CD14-positive monocyte (primary cell): ENCODE data around the gene KIRREL1. TPM values are rescaled to one million over a fixed set of nuclear protein-coding genes. Genes with fewer than 3 reads are reported as not detected.
A peak's percentile ranks its signal among the peaks of the same experiment; 100 is the strongest.

Experiments used
- DNase-seq, 3 donors: peaks; one replicate each; pipeline ENCODE4 v3.0.0-alpha.2; 2011 to 2022
- H2AFZ ChIP-seq: 2 replicates; pipeline ENCODE4 v1.6.0; 2012; ENCODE audit warnings: mild to moderate bottlenecking, low read depth, low read length, inconsistent platforms; ENCODE audit not compliant: insufficient read depth, poor library complexity, severe bottlenecking
- H3K27ac ChIP-seq, 2 donors: 1 replicate in 1 of 2; 2 replicates in 1 of 2; pipeline ENCODE4 v1.5.1; 2012 to 2013; ENCODE audit warnings: low read length in 2 of 2, control low read depth in 1 of 2, inconsistent platforms in 1 of 2, low read depth in 1 of 2, mild to moderate bottlenecking in 1 of 2
- H3K27me3 ChIP-seq, 2 donors: one replicate each; pipeline versions ENCODE4 v1.6.0 to v1.6.1; 2011 to 2013; ENCODE audit warnings: low read length in 2 of 2; ENCODE audit not compliant: control insufficient read depth in 2 of 2, insufficient read depth in 2 of 2
- H3K36me3 ChIP-seq, 2 donors: replicated peaks in 1 of 2; 1 replicate in 1 of 2; 2 replicates in 1 of 2; pipeline versions ENCODE4 v1.5.1 to v1.6.1; 2012 to 2013; ENCODE audit warnings: low read length in 2 of 2, control low read depth in 1 of 2, inconsistent platforms in 1 of 2, mild to moderate bottlenecking in 1 of 2; ENCODE audit not compliant: insufficient read depth in 2 of 2, control insufficient read depth in 1 of 2
- H3K4me1 ChIP-seq, 2 donors: 1 replicate in 1 of 2; 2 replicates in 1 of 2; pipeline versions ENCODE4 v1.5.1 to v1.6.1; 2012 to 2013; ENCODE audit warnings: low read length in 2 of 2, control low read depth in 1 of 2, inconsistent platforms in 1 of 2, mild to moderate bottlenecking in 1 of 2, moderate library complexity in 1 of 2; ENCODE audit not compliant: insufficient read depth in 2 of 2, control insufficient read depth in 1 of 2
- H3K4me2 ChIP-seq: replicated peaks from 2 replicates; pipeline ENCODE3; 2012; ENCODE audit warnings: low read length, moderate library complexity, mild to moderate bottlenecking; ENCODE audit not compliant: poor library complexity, severe bottlenecking; ENCODE audit errors: extremely low read depth
- H3K4me3 ChIP-seq, 3 experiments: fragments of 200-600 bp in 1 of 3; sonication (generic) in 1 of 3; replicated peaks in 1 of 3; 1 replicate in 2 of 3; 2 replicates in 1 of 3; pipeline ENCODE4 v1.5.1; 2011 to 2013; ENCODE audit warnings: low read length in 3 of 3, mild to moderate bottlenecking in 3 of 3, control low read depth in 2 of 3, low read depth in 2 of 3, inconsistent platforms in 1 of 3, moderate library complexity in 1 of 3
- H3K79me2 ChIP-seq: 2 replicates; pipeline ENCODE4 v1.6.0; 2012; ENCODE audit warnings: mild to moderate bottlenecking, control low read depth, inconsistent platforms, low read length, moderate library complexity; ENCODE audit not compliant: insufficient read depth
- H3K9ac ChIP-seq: 2 replicates; pipeline ENCODE4 v1.6.0; 2017; ENCODE audit warnings: low read length, mild to moderate bottlenecking; ENCODE audit not compliant: insufficient read depth, poor library complexity, severe bottlenecking
- H3K9me3 ChIP-seq, 2 donors: replicated peaks in 1 of 2; 1 replicate in 1 of 2; 2 replicates in 1 of 2; pipeline versions ENCODE4 v1.5.1 to v1.6.1; 2012 to 2013; ENCODE audit warnings: low read length in 2 of 2, control low read depth in 1 of 2; ENCODE audit not compliant: control insufficient read depth in 1 of 2, insufficient read depth in 1 of 2
- H4K20me1 ChIP-seq: 2 replicates; pipeline ENCODE4 v1.6.0; 2012; ENCODE audit warnings: mild to moderate bottlenecking, low read length, control low read depth, moderate library complexity; ENCODE audit not compliant: insufficient read depth
- H3K27ac Mint-ChIP-seq, 7 donors: one replicate each; pipeline ENCODE4 v1.8.0; 2020; ENCODE audit warnings: mild to moderate bottlenecking in 7 of 7, mixed read lengths in 7 of 7, moderate library complexity in 6 of 7, inconsistent platforms in 2 of 7
- H3K27me3 Mint-ChIP-seq, 3 donors: one replicate each; pipeline ENCODE4 v1.8.0; 2021 to 2022; ENCODE audit warnings: low read depth in 3 of 3, mild to moderate bottlenecking in 3 of 3, mixed read lengths in 3 of 3, moderate library complexity in 3 of 3, inconsistent platforms in 1 of 3
- H3K36me3 Mint-ChIP-seq, 2 donors: one replicate each; pipeline ENCODE4 v1.8.0; 2020; ENCODE audit warnings: mixed read lengths in 2 of 2, inconsistent platforms in 1 of 2, mild to moderate bottlenecking in 1 of 2
- H3K4me1 Mint-ChIP-seq: one replicate; pipeline ENCODE4 v1.8.0; 2020; ENCODE audit warnings: mild to moderate bottlenecking, mixed read lengths
- H3K4me3 Mint-ChIP-seq, 2 donors: one replicate each; pipeline ENCODE4 v1.8.0; 2020; ENCODE audit warnings: mild to moderate bottlenecking in 2 of 2, mixed read lengths in 2 of 2, moderate library complexity in 1 of 2
- H3K9me3 Mint-ChIP-seq, 7 donors: one replicate each; pipeline ENCODE4 v1.8.0; 2020 to 2022; ENCODE audit warnings: mixed read lengths in 7 of 7, mild to moderate bottlenecking in 6 of 7, moderate library complexity in 6 of 7, inconsistent platforms in 2 of 7
- WGBS: methylation state at CpG from one replicate; pipeline ENCODE4 v1.1.5; 2013; ENCODE audit warnings: missing lambda C conversion rate; ENCODE audit not compliant: insufficient coverage; 5-methylcytosine and 5-hydroxymethylcytosine counted together
- intact Hi-C, 2 donors: fragments of 100-400 bp; cut with micrococcal nuclease; formaldehyde crosslinking; loops; one replicate each; pipeline versions ENCODE4 v1.15.0 to v1.15.1; 2023
- polyA plus RNA-seq, 3 donors: library from polyadenylated mRNA; depleted of rRNA in 1 of 3; unstranded in 2 of 3; stranded (reverse) in 1 of 3; fragments of 300-500 nt in 2 of 3; fragments of >200 nt in 1 of 3; fragmentation: Illumina TruSeq in 2 of 3; gene quantifications; 1 replicate in 2 of 3; 2 replicates in 1 of 3; pipeline ENCODE4 v1.2.3, GENCODE V29; 2012 to 2021
- TF ChIP-seq, protein P1 (sequence below): fragments of 200-600 bp; IDR thresholded peaks from one replicate; pipeline ENCODE4 v1.8.0; 2022; ENCODE audit warnings: antibody characterized with exemption, mild to moderate bottlenecking

KIRREL1 gene
- polyA plus RNA-seq, 3 donors: not detected

DNA sequence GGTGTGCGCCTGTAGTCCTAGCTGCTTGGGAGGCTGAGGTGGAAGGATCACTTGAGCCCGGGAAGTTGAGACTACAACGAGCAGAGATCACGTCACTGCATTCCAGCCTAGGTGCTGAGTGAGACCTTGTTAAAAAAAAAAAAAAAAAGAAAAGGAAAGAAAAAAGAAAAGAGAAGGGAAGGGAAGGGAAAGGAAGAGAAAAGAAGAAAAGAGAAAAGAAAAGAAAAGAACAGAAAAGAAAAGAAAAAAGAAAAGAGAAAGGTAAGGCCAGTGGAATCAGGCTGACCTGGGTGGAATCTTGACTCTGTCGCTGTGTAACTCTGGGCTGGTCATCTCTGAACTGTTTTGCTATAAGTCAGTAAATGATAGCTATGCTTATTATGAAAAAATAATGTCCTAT, 33.7 kb upstream of the KIRREL1 start:
- Histone ChIP-seq H2AFZ (no peak overlapping the region), H4K20me1 (no peaks in the 10 kb centered on the region), H3K27me3 (peaks cover 16 to 30% of the 10 kb centered on the region in 2 donors), H3K4me3 (no peak overlapping the region), H3K4me2 (no peak overlapping the region), H3K36me3 (no peaks in the 10 kb centered on the region), H3K79me2 (no peaks in the 10 kb centered on the region), H3K9me3 (no peaks in the 10 kb centered on the region), H3K4me1 (peaks cover 26 to 27% of the 10 kb centered on the region in 2 donors), H3K27ac (no peak overlapping the region), H3K9ac (no peak overlapping the region)
- Mint-ChIP-seq H3K4me1 (peaks cover 24% of the 10 kb centered on the region), H3K36me3 (no peaks in the 10 kb centered on the region), H3K9me3 (peaks cover 0 to 4% (median 0%) of the 10 kb centered on the region in 7 donors), H3K27me3 (peaks cover 12 to 39% (median 30%) of the 10 kb centered on the region in 3 donors), H3K4me3 (peak overlapping the region in 1 of 2 donors; percentile 13), H3K27ac (no peak overlapping the region)
- no peak for DNase-seq
- TF ChIP-seq, protein P1, sequence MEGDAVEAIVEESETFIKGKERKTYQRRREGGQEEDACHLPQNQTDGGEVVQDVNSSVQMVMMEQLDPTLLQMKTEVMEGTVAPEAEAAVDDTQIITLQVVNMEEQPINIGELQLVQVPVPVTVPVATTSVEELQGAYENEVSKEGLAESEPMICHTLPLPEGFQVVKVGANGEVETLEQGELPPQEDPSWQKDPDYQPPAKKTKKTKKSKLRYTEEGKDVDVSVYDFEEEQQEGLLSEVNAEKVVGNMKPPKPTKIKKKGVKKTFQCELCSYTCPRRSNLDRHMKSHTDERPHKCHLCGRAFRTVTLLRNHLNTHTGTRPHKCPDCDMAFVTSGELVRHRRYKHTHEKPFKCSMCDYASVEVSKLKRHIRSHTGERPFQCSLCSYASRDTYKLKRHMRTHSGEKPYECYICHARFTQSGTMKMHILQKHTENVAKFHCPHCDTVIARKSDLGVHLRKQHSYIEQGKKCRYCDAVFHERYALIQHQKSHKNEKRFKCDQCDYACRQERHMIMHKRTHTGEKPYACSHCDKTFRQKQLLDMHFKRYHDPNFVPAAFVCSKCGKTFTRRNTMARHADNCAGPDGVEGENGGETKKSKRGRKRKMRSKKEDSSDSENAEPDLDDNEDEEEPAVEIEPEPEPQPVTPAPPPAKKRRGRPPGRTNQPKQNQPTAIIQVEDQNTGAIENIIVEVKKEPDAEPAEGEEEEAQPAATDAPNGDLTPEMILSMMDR: no peak
- WGBS: no CpG with 5 or more reads among the region's 5 CpGs
- intact Hi-C loops: loop anchor here in 1 of 2 donors (10.0 kb wide), 1 partner anchor 165 kb away; a partner anchor contains a TSS

DNA sequence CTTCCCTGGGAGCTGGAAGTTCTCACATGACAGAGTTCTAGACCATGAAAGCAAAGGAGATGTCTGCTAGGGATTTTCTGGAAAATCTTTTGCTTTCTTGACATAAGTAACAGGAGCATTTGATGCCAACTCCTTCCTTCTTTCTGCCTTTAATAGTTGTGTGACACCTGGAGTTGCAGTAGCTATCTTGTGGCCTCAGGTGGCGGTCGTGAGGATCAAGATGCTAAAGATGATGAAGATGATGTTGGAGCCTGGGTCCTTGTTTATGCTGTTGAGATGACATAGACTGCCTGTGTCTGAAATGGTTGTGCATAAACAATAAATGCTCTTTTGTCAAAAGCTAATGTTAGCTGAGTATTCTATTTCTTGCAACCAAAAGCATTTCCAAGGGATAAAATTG, 32.7 kb upstream of the KIRREL1 start:
- WGBS: 93% methylated on average over 2 of the region's 2 CpGs
- Mint-ChIP-seq H3K4me3 (no peak overlapping the region), H3K9me3 (peaks cover 0 to 4% (median 0%) of the 10 kb centered on the region in 7 donors), H3K4me1 (peaks cover 16% of the 10 kb centered on the region), H3K36me3 (no peaks in the 10 kb centered on the region), H3K27me3 (peaks cover 12 to 39% (median 30%) of the 10 kb centered on the region in 3 donors), H3K27ac (no peak overlapping the region)
- no peaks in the 10 kb centered on the region for H3K79me2 ChIP-seq
- DNase-seq: no peak
- no peak overlapping the region for H3K4me2 ChIP-seq
- H3K9me3 ChIP-seq: no peaks in the 10 kb centered on the region
- peaks cover 16 to 30% of the 10 kb centered on the region in 2 donors for H3K27me3 ChIP-seq
- TF ChIP-seq, protein P1: no peak
- H3K4me3 ChIP-seq: no peak overlapping the region
- no peaks in the 10 kb centered on the region for H4K20me1 ChIP-seq
- intact Hi-C loops: loop anchor here in 1 of 2 donors (10.0 kb wide), 1 partner anchor 164 kb away; a partner anchor contains a TSS
- H2AFZ ChIP-seq: no peak overlapping the region
- no peak overlapping the region for H3K27ac ChIP-seq
- H3K4me1 ChIP-seq: peaks cover 16 to 17% of the 10 kb centered on the region in 2 donors
- H3K36me3 ChIP-seq: no peaks in the 10 kb centered on the region
- no peak overlapping the region for H3K9ac ChIP-seq
